HuH-7 (cell line): ENCODE data around the gene TBCB.
"Not testable (repeated sequence)": the region's sequence is repeated elsewhere in the genome, so short reads cannot be mapped to it uniquely, and the experiment has no call there.

Source experiments
- DNase-seq: peaks from one replicate; pipeline ENCODE4 v3.0.0; 2011; ENCODE audit warnings: low spot score

Gene TBCB

DNA sequence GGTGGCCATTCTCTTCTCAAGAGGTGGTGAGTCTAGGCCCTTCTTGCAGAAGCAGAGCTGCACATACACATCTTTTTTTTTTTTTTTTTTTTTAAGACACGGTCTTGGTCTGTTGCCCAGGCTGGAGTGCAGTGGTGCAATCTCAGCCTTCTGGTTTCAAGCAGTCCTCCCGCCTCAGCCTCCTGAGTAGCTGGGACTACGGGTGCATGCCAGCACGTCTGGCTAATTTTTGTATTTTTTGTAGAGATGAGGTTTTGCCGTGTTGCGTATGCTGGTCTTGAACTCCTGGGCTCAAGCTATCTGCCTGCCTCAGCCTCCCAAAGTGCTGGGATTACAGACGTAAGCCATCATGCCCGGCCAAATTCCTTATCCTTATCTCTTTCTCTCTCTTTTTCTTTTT is 58.6 kb downstream of the TBCB start:
- DNase-seq = not testable (repeated sequence)
